ENCODE results near the gene DDX51.

Gene DDX51

GRCh38 chr12:132182711-132183365, 38.7 kb upstream of the DDX51 start:
- no peak for TF ChIP-seq EGR1 (IDR thresholded peaks at IDR 0.05)
- no peak for TF ChIP-seq RAD21 (IDR thresholded peaks at IDR 0.05; ENCODE audit: low read depth)
- no peak for TF ChIP-seq EP300 (IDR thresholded peaks at IDR 0.05; ENCODE audit: borderline replicate concordance)
- no peak for TF ChIP-seq CEBPB (IDR thresholded peaks at IDR 0.05)
- no peak for TF ChIP-seq FOXM1 (IDR thresholded peaks at IDR 0.05; ENCODE audit: borderline replicate concordance, low read depth)
- no peak for TF ChIP-seq REST (IDR thresholded peaks at IDR 0.05; ENCODE audit: low read depth)
- TF ChIP-seq NFIC (IDR thresholded peaks at IDR 0.05), result no peak
- TF ChIP-seq TAF1 (IDR thresholded peaks at IDR 0.05; ENCODE audit: low read depth), result no peak
- TF ChIP-seq TCF12 (IDR thresholded peaks at IDR 0.05; ENCODE audit: low read depth), result no peak
- TF ChIP-seq MAX (IDR thresholded peaks at IDR 0.05), result no peak
- no peak for TF ChIP-seq TEAD4 (IDR thresholded peaks at IDR 0.05)
- no peak for TF ChIP-seq USF1 (IDR thresholded peaks at IDR 0.05)

GRCh38 chr12:132182206-132182710, 38.1 kb upstream of the DDX51 start:
- no peak for TF ChIP-seq REST (IDR thresholded peaks at IDR 0.05; ENCODE audit: low read depth)
- TF ChIP-seq EGR1 (IDR thresholded peaks at IDR 0.05), result no peak
- TF ChIP-seq TCF12 (IDR thresholded peaks at IDR 0.05; ENCODE audit: low read depth), result no peak
- no peak for TF ChIP-seq USF1 (IDR thresholded peaks at IDR 0.05)

- no peak for TF ChIP-seq TAF1 (IDR thresholded peaks at IDR 0.05; ENCODE audit: low read depth)
These were observed 37.6 kb upstream of the DDX51 start for GRCh38 chr12:132181570-132182200.

- TF ChIP-seq EP300 (IDR thresholded peaks at IDR 0.05; ENCODE audit: borderline replicate concordance), result no peak
- TF ChIP-seq TEAD4 (IDR thresholded peaks at IDR 0.05), result no peak
- no peak for TF ChIP-seq USF1 (IDR thresholded peaks at IDR 0.05)
- TF ChIP-seq MAX (IDR thresholded peaks at IDR 0.05), result no peak
These were observed 36.8 kb upstream of the DDX51 start for GRCh38 chr12:132180648-132181546.

GRCh38 chr12:132179431-132180362, 35.6 kb upstream of the DDX51 start:
- no peak for TF ChIP-seq CEBPB (IDR thresholded peaks at IDR 0.05)
- TF ChIP-seq RAD21 (IDR thresholded peaks at IDR 0.05; ENCODE audit: low read depth), result no peak
- peak; percentile 60; the same call in 1 of the 2 replicates for TF ChIP-seq REST (IDR thresholded peaks at IDR 0.05; ENCODE audit: low read depth)
- no peak for TF ChIP-seq EP300 (IDR thresholded peaks at IDR 0.05; ENCODE audit: borderline replicate concordance)
- no peak for TF ChIP-seq YY1 (IDR thresholded peaks at IDR 0.05; ENCODE audit: low read depth)
